K562 (cell line): ENCODE results near the gene MOG. TPM values are rescaled to one million over a fixed set of nuclear protein-coding genes. Genes with fewer than 3 reads are reported as not detected.

Experiments used
- ATF7 ChIP-seq: fragments of 450-650 bp; IDR thresholded peaks from 2 replicates; pipeline ENCODE4 v1.7.1; 2014; ENCODE audit warnings: mild to moderate bottlenecking, moderate library complexity
- CXXC5 ChIP-seq: fragments of 250-450 bp; sonication (Bioruptor Pico); IDR thresholded peaks from 2 replicates; pipeline ENCODE4 v1.8.0; 2022; ENCODE audit warnings: inconsistent platforms, mild to moderate bottlenecking, moderate library complexity
- DMBX1 ChIP-seq: fragments of 250-450 bp; sonication (Bioruptor Pico); IDR thresholded peaks from 2 replicates; pipeline ENCODE4 v1.8.0; 2022; ENCODE audit warnings: inconsistent platforms, mild to moderate bottlenecking, moderate library complexity, borderline replicate concordance
- ELF4 ChIP-seq: fragments of 450-650 bp; formaldehyde crosslinking; IDR thresholded peaks from 2 replicates; pipeline ENCODE4 v1.4.0; 2022; ENCODE audit warnings: missing genetic modification characterization
- ETV6 ChIP-seq, 3 experiments: fragments of 150-350 bp in 1 of 3; sonication (generic) in 1 of 3; formaldehyde crosslinking in 1 of 3; IDR thresholded peaks; 2 replicates each; pipeline versions ENCODE4 v1.6.1 to v1.8.0; 2014 to 2022; ENCODE audit warnings: borderline replicate concordance in 2 of 3, low read depth in 2 of 3, antibody characterized with exemption in 1 of 3, low read length in 1 of 3, mild to moderate bottlenecking in 1 of 3, missing genetic modification reagents in 1 of 3
- GTF2F1 ChIP-seq: IDR thresholded peaks from 2 replicates; pipeline ENCODE4 v1.6.1; 2011; ENCODE audit warnings: low read depth, low read length, improper control_type of control experiment
- HDAC8 ChIP-seq: fragments of 450-650 bp; IDR thresholded peaks from 2 replicates; pipeline ENCODE4 v1.6.1; 2016; ENCODE audit warnings: mild to moderate bottlenecking, missing genetic modification characterization, moderate library complexity, missing compliant biosample characterization
- HNRNPH1 ChIP-seq: fragments of 200-400 bp; formaldehyde crosslinking; optimal IDR thresholded peaks from 2 replicates; pipeline ENCODE3; 2017; ENCODE audit warnings: low read depth, mild to moderate bottlenecking, low read length, moderate library complexity
- KLF1 ChIP-seq: fragments of 450-650 bp; IDR thresholded peaks from 2 replicates; pipeline ENCODE4 v1.6.1; 2016; ENCODE audit warnings: missing genetic modification characterization, missing compliant biosample characterization
- KLF13 ChIP-seq: fragments of 450-650 bp; IDR thresholded peaks from 2 replicates; pipeline ENCODE4 v1.6.1; 2016; ENCODE audit warnings: missing genetic modification characterization, low read depth, mild to moderate bottlenecking, missing compliant biosample characterization, moderate library complexity, borderline replicate concordance
- LCOR ChIP-seq: sonication (generic); formaldehyde crosslinking; IDR thresholded peaks from 2 replicates; pipeline ENCODE4 v1.8.0; 2022; ENCODE audit warnings: mild to moderate bottlenecking, missing genetic modification reagents
- NBN ChIP-seq: fragments of 450-650 bp; IDR thresholded peaks from 2 replicates; pipeline ENCODE4 v1.6.1; 2016; ENCODE audit warnings: low read depth, mild to moderate bottlenecking
- NCOA1 ChIP-seq: fragments of 450-650 bp; IDR thresholded peaks from 2 replicates; pipeline ENCODE4 v1.6.1; 2016; ENCODE audit warnings: low read depth
- NFIX ChIP-seq: fragments of 250-450 bp; sonication (Bioruptor Pico); IDR thresholded peaks from 2 replicates; pipeline ENCODE4 v1.4.0; 2020; ENCODE audit warnings: low read depth, mild to moderate bottlenecking, moderate library complexity
- POLR3G ChIP-seq: IDR thresholded peaks from 2 replicates; pipeline ENCODE4 v1.6.1; 2011; ENCODE audit not compliant: insufficient read length, insufficient replicate concordance; ENCODE audit errors: extremely low read depth
- RB1 ChIP-seq: fragments of 450-650 bp; IDR thresholded peaks from 2 replicates; pipeline ENCODE4 v1.6.1; 2017; ENCODE audit warnings: low read depth, mild to moderate bottlenecking
- RBM39 ChIP-seq: fragments of 200-400 bp; formaldehyde crosslinking; optimal IDR thresholded peaks from 2 replicates; pipeline ENCODE3; 2018; ENCODE audit warnings: low read depth, low read length
- RCOR1 ChIP-seq, 2 experiments: IDR thresholded peaks; 2 replicates each; pipeline ENCODE4 v1.6.1; 2012; ENCODE audit warnings: low read depth in 2 of 2, low read length in 2 of 2, borderline replicate concordance in 1 of 2, improper control_type of control experiment in 1 of 2
- RHOXF2B ChIP-seq: fragments of 250-450 bp; sonication (Bioruptor Pico); conservative IDR thresholded peaks from 2 replicates; pipeline ENCODE4 v1.5.1; 2021
- TRIM24 ChIP-seq, 2 experiments: fragments of 450-650 bp; IDR thresholded peaks; 2 replicates each; pipeline ENCODE4 v1.6.1; 2016
- ZNF175 ChIP-seq: fragments of 200-800 bp; sonication (Bioruptor generic); IDR thresholded peaks from 2 replicates; pipeline ENCODE4 v1.6.1; 2016; ENCODE audit warnings: low read depth, mild to moderate bottlenecking, missing genetic modification characterization, missing compliant biosample characterization
- ZNF75A ChIP-seq: fragments of 450-650 bp; formaldehyde crosslinking; IDR thresholded peaks from 2 replicates; pipeline ENCODE4 v1.4.0; 2020; ENCODE audit warnings: mild to moderate bottlenecking
- polyA plus RNA-seq, 8 experiments: library from polyadenylated mRNA; depleted of rRNA in 4 of 8; stranded (reverse) in 5 of 8; unstranded in 3 of 8; fragments of >200 nt; fragmentation: Nextera tagmentation in 2 of 8; fragmentation: Illumina TruSeq in 1 of 8; extraction: Ambion mirVana in 2 of 8; extraction: Trizol in 1 of 8; gene quantifications; 2 replicates each; pipeline versions ENCODE4 v1.2.1 to v1.2.3, GENCODE V29; 2011 to 2014; ENCODE audit warnings: inconsistent platforms in 1 of 8, missing spikeins in 1 of 8
- total RNA-seq, 7 experiments: library from RNA; depleted of rRNA in 6 of 7; stranded (reverse); fragments of >200 nt in 6 of 7; fragmentation: Illumina TruSeq in 2 of 7; extraction: Trizol in 2 of 7; gene quantifications; 2 replicates each; pipeline versions ENCODE4 v1.2.1 to v1.2.3, GENCODE V29; 2011 to 2021; ENCODE audit warnings: low replicate concordance in 1 of 7
- TF ChIP-seq, protein P1 (sequence below): fragments of 250-450 bp; sonication (Bioruptor Pico); IDR thresholded peaks from 2 replicates; pipeline ENCODE4 v1.4.0; 2020; ENCODE audit warnings: mild to moderate bottlenecking, moderate library complexity
- TF ChIP-seq, protein P2 (sequence below): fragments of 450-650 bp; formaldehyde crosslinking; IDR thresholded peaks from 2 replicates; pipeline ENCODE4 v1.4.0; 2020; ENCODE audit warnings: mild to moderate bottlenecking
- TF ChIP-seq, protein P3 (sequence below): fragments of 250-450 bp; sonication (Bioruptor Pico); IDR thresholded peaks from 2 replicates; pipeline ENCODE4 v1.8.0; 2021; ENCODE audit warnings: moderate library complexity, mild to moderate bottlenecking, inconsistent platforms
- TF ChIP-seq, protein P4 (sequence below), 2 experiments: IDR thresholded peaks; 2 replicates each; pipeline ENCODE4 v1.6.1; 2011; ENCODE audit warnings: borderline replicate concordance in 1 of 2, control low read depth in 1 of 2, low read depth in 1 of 2, low read length in 1 of 2, mild to moderate bottlenecking in 1 of 2, mixed read lengths in 1 of 2, moderate library complexity in 1 of 2; ENCODE audit not compliant: insufficient read depth in 1 of 2, insufficient read length in 1 of 2, poor library complexity in 1 of 2, severe bottlenecking in 1 of 2; ENCODE audit errors: extremely low read depth in 1 of 2

The MOG gene
- total and polyA plus RNA-seq, 9 of the 15 experiments (the other 6 are each of a cell fraction or from before 2014, with no cell fraction given), result not detected

DNA sequence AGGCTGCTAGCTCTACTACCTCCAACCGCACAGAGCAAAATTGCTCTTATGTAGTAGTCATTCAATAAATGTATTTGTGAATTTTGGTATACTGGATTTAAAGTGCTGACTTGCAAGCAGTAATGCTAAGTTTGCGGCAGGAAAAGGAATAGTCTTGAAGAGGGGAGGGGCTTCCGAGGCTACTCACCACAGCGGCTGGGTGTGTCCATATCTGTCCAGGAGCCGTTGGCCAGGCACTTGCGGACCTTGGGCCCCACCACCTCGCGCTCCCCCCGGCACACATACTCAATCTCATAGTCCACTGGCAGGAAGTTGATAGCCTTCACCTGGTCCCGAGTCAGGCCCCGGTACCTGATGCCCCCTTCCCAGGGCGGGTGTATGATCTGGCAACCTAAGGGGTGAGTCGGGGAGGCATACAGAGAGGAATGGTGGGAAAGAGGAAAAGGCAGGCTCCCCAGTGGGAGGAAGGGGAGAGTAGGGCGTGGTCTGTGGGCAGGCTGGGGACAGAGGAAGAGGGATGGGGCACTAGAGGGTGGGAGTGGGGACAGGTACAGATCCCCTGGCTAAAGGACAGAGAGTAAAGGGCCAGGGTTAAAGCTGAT lies 25.6 kb upstream of the MOG start (continued):
- TF ChIP-seq HDAC8, result no peak
- TF ChIP-seq ZNF175 (CRISPR knock-in tag), result no peak
- TF ChIP-seq RB1, result no peak
- no peak for TF ChIP-seq ZNF75A
- TF ChIP-seq NFIX, result no peak
- peak; percentile 62; the same call in 1 of the 2 replicates for TF ChIP-seq CXXC5 (CRISPR knock-in tag)
- TF ChIP-seq RBM39, result no peak
- TF ChIP-seq, protein P1, sequence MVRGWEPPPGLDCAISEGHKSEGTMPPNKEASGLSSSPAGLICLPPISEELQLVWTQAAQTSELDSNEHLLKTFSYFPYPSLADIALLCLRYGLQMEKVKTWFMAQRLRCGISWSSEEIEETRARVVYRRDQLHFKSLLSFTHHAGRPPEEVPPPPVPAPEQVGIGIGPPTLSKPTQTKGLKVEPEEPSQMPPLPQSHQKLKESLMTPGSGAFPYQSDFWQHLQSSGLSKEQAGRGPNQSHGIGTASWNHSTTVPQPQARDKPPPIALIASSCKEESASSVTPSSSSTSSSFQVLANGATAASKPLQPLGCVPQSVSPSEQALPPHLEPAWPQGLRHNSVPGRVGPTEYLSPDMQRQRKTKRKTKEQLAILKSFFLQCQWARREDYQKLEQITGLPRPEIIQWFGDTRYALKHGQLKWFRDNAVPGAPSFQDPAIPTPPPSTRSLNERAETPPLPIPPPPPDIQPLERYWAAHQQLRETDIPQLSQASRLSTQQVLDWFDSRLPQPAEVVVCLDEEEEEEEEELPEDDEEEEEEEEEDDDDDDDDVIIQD (CRISPR knock-in tag), result no peak
- TF ChIP-seq GTF2F1, result no peak
- no peak for TF ChIP-seq POLR3G
- TF ChIP-seq, protein P2, sequence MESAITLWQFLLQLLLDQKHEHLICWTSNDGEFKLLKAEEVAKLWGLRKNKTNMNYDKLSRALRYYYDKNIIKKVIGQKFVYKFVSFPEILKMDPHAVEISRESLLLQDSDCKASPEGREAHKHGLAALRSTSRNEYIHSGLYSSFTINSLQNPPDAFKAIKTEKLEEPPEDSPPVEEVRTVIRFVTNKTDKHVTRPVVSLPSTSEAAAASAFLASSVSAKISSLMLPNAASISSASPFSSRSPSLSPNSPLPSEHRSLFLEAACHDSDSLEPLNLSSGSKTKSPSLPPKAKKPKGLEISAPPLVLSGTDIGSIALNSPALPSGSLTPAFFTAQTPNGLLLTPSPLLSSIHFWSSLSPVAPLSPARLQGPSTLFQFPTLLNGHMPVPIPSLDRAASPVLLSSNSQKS (CRISPR knock-in tag), result no peak
- no peak for TF ChIP-seq KLF13 (tag)
- TF ChIP-seq ETV6 (IDR thresholded peaks at IDR 0.05; ENCODE audit: borderline replicate concordance in 1 of 2, low read depth in 2 of 2, low read length in 1 of 2), result no peak
- no peak for TF ChIP-seq ETV6 (CRISPR knock-in tag; IDR thresholded peaks at IDR 0.05; ENCODE audit: borderline replicate concordance)
- TF ChIP-seq, protein P3, sequence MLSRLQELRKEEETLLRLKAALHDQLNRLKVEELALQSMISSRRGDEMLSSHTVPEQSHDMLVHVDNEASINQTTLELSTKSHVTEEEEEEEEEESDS (CRISPR knock-in tag), result no peak
- no peak for TF ChIP-seq DMBX1 (CRISPR knock-in tag)
- no peak for TF ChIP-seq HNRNPH1
- TF ChIP-seq ATF7, result peak; percentile 66; the same call in 1 of the 2 replicates
- no peak for TF ChIP-seq RHOXF2B (CRISPR knock-in tag)
- TF ChIP-seq ELF4 (CRISPR knock-in tag), result peak; percentile 47; the same call in 1 of the 2 replicates
- no peak for TF ChIP-seq TRIM24 (IDR thresholded peaks at IDR 0.05)
- TF ChIP-seq NCOA1, result peak; percentile 21; the same call in 1 of the 2 replicates
- no peak for TF ChIP-seq KLF1 (tag)
- TF ChIP-seq NBN, result peak; percentile 78; the same call in 1 of the 2 replicates
- TF ChIP-seq, protein P4, sequence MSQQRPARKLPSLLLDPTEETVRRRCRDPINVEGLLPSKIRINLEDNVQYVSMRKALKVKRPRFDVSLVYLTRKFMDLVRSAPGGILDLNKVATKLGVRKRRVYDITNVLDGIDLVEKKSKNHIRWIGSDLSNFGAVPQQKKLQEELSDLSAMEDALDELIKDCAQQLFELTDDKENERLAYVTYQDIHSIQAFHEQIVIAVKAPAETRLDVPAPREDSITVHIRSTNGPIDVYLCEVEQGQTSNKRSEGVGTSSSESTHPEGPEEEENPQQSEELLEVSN (IDR thresholded peaks at IDR 0.05; ENCODE audit: borderline replicate concordance in 1 of 2, extremely low read depth in 1 of 2, insufficient read depth in 1 of 2, insufficient read length in 1 of 2, low read depth in 1 of 2, low read length in 1 of 2, poor library complexity in 1 of 2, severe bottlenecking in 1 of 2), result peak in 1 of 2 experiments; percentile 8
- peak in 1 of 2 experiments; percentile 64; a peak in 2 of 4 replicates for TF ChIP-seq RCOR1 (IDR thresholded peaks at IDR 0.05; ENCODE audit: borderline replicate concordance in 1 of 2, low read depth in 2 of 2, low read length in 2 of 2)
- TF ChIP-seq LCOR (CRISPR knock-in tag), result no peak
